Measurements from ENCODE around the gene NFYA.
A peak's percentile ranks its signal among the peaks of the same experiment; 100 is the strongest.

NFYA gene

GRCh38 chr6:41073203-41073967, 611 bp downstream of the NFYA start:
- WGBS (ENCODE audit: insufficient coverage, insufficient read length): no CpG with 5 or more reads among the region's 74 CpGs
- Histone ChIP-seq H3K27ac (ENCODE audit: low read length) (no peak overlapping the region), H3K4me1 (ENCODE audit: control insufficient read depth, insufficient read depth, low read length) (no peaks in the 10 kb centered on the region), H3K27me3 (ENCODE audit: control insufficient read depth, insufficient read depth, low read length) (no peaks in the 10 kb centered on the region), H3K36me3 (ENCODE audit: control insufficient read depth, insufficient read depth, low read length) (no peaks in the 10 kb centered on the region), H3K9me3 (ENCODE audit: control insufficient read depth, insufficient read depth, low read length) (no peaks in the 10 kb centered on the region), H3K4me3 (ENCODE audit: low read length) (peak overlapping the region; percentile 53)
- peak; percentile 47 for DNase-seq (ENCODE audit: low read depth, low spot score)

- WGBS (ENCODE audit: insufficient coverage, insufficient read length): no CpG with 5 or more reads among the region's 11 CpGs
- no peak overlapping the region for H3K27ac ChIP-seq (ENCODE audit: low read length)
- peak overlapping the region; percentile 53; the same call in 1 of the 2 replicates for H3K4me3 ChIP-seq (ENCODE audit: low read length)
- no peaks in the 10 kb centered on the region for H3K27me3 ChIP-seq (ENCODE audit: control insufficient read depth, insufficient read depth, low read length)
- no peaks in the 10 kb centered on the region for H3K4me1 ChIP-seq (ENCODE audit: control insufficient read depth, insufficient read depth, low read length)
- no peak for DNase-seq (ENCODE audit: low read depth, low spot score)
- peaks cover 3% of the 10 kb centered on the region; the same call in 1 of the 2 replicates for H3K36me3 ChIP-seq (ENCODE audit: control insufficient read depth, insufficient read depth, low read length)
- H3K9me3 ChIP-seq (ENCODE audit: control insufficient read depth, insufficient read depth, low read length): no peaks in the 10 kb centered on the region
These were observed 1.4 kb downstream of the NFYA start for GRCh38 chr6:41073968-41074691.

GRCh38 chr6:41074692-41075436, 2.1 kb downstream of the NFYA start:
- WGBS (ENCODE audit: insufficient coverage, insufficient read length): no CpG with 5 or more reads among the region's 11 CpGs
- no peaks in the 10 kb centered on the region for H3K27me3 ChIP-seq (ENCODE audit: control insufficient read depth, insufficient read depth, low read length)
- peaks cover 5% of the 10 kb centered on the region; the same call in 1 of the 2 replicates for H3K36me3 ChIP-seq (ENCODE audit: control insufficient read depth, insufficient read depth, low read length)
- H3K27ac ChIP-seq (ENCODE audit: low read length): no peak overlapping the region
- no peak overlapping the region for H3K4me3 ChIP-seq (ENCODE audit: low read length)
- H3K9me3 ChIP-seq (ENCODE audit: control insufficient read depth, insufficient read depth, low read length): no peaks in the 10 kb centered on the region
- no peaks in the 10 kb centered on the region for H3K4me1 ChIP-seq (ENCODE audit: control insufficient read depth, insufficient read depth, low read length)
- no peak for DNase-seq (ENCODE audit: low read depth, low spot score)

DNA sequence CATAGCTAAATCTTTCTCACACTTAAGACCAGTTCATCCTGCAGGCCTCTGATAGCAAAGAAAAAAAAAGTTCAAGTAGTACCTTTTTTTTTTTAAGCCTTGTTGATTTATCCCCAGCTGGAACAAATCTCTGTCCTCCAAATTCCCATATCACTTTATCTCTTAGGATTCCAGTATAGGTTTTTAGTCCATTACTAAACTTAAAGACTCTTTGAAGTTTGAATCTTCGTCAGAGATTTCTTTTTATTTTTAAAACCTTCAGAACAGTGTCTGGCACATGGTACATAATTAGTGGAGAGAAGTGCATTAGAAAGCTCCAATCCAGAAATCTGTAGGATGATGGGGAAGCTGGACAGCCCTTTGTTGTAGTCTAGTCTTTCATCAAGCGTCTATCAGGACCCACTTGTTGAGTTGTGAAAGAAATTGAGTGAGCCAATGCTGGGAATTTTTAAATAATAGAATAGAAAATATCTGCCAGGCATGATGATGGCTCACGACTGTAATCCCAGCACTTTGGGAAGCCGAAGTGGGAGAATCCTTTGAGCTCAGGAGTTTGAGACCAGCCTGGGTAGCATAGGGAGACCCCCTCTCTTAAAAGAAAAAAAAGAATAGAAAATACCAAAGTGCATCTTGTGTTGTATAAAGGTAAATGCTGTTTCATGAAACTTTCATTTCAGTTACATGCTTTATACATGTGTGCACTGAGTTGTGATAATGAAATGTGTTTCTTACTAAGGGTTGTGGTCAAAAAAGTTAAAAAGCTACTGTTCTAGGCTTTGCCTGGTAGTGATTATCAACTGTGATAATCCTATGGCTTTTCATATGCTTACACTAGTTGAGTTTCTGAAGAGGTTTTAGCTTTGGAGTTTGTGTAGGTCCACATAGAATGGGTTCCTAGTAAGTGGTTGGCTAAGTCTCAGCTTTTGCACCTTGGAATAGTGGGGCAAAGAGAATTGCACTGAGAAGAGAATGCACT, 3.2 kb downstream of the NFYA start:
- WGBS (ENCODE audit: insufficient coverage, insufficient read length): no CpG with 5 or more reads among the region's 4 CpGs
- Histone ChIP-seq H3K4me3 (ENCODE audit: low read length) (no peak overlapping the region), H3K9me3 (ENCODE audit: control insufficient read depth, insufficient read depth, low read length) (no peaks in the 10 kb centered on the region), H3K36me3 (ENCODE audit: control insufficient read depth, insufficient read depth, low read length) (peaks cover 11% of the 10 kb centered on the region; the same call in 1 of the 2 replicates), H3K27me3 (ENCODE audit: control insufficient read depth, insufficient read depth, low read length) (no peaks in the 10 kb centered on the region), H3K4me1 (ENCODE audit: control insufficient read depth, insufficient read depth, low read length) (no peaks in the 10 kb centered on the region), H3K27ac (ENCODE audit: low read length) (no peak overlapping the region)
- DNase-seq (ENCODE audit: low read depth, low spot score): no peak

- no peak for DNase-seq (ENCODE audit: low read depth, low spot score)
- H3K36me3 ChIP-seq (ENCODE audit: control insufficient read depth, insufficient read depth, low read length): peaks cover 11% of the 10 kb centered on the region; the same call in 1 of the 2 replicates
- no peaks in the 10 kb centered on the region for H3K9me3 ChIP-seq (ENCODE audit: control insufficient read depth, insufficient read depth, low read length)
- no peaks in the 10 kb centered on the region for H3K4me1 ChIP-seq (ENCODE audit: control insufficient read depth, insufficient read depth, low read length)
- no peaks in the 10 kb centered on the region for H3K27me3 ChIP-seq (ENCODE audit: control insufficient read depth, insufficient read depth, low read length)
- H3K27ac ChIP-seq (ENCODE audit: low read length): no peak overlapping the region
- no peak overlapping the region for H3K4me3 ChIP-seq (ENCODE audit: low read length)
- WGBS (ENCODE audit: insufficient coverage, insufficient read length): no CpG with 5 or more reads among the region's 2 CpGs
These were observed 4.8 kb downstream of the NFYA start for GRCh38 chr6:41077536-41077935.

GRCh38 chr6:41078101-41078500, 5.3 kb downstream of the NFYA start:
- WGBS (ENCODE audit: insufficient coverage, insufficient read length): no CpG with 5 or more reads among the region's 3 CpGs
- DNase-seq (ENCODE audit: low read depth, low spot score): no peak
- H3K9me3 ChIP-seq (ENCODE audit: control insufficient read depth, insufficient read depth, low read length): no peaks in the 10 kb centered on the region
- H3K27me3 ChIP-seq (ENCODE audit: control insufficient read depth, insufficient read depth, low read length): no peaks in the 10 kb centered on the region
- H3K4me3 ChIP-seq (ENCODE audit: low read length): no peak overlapping the region
- H3K27ac ChIP-seq (ENCODE audit: low read length): no peak overlapping the region
- no peaks in the 10 kb centered on the region for H3K4me1 ChIP-seq (ENCODE audit: control insufficient read depth, insufficient read depth, low read length)
- peaks cover 11% of the 10 kb centered on the region; the same call in 1 of the 2 replicates for H3K36me3 ChIP-seq (ENCODE audit: control insufficient read depth, insufficient read depth, low read length)

DNA sequence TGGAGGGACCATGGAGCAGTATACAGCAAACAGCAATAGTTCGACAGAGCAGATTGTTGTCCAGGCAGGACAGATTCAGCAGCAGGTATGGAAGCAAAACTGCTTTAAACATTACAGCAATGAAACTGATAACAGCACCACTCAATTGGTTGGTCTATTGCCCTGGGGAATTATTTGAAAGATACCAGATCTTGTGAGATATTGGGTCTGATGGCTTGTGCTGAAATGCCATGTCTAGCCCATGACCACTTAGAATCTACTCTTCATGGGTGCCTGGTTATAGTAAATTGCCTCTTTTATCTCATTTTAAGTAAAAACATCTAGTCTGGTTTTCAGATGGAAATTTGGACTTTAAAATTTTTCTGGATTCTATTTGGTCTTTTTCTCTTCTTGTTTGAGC, 6.3 kb downstream of the NFYA start:
- Histone ChIP-seq H3K36me3 (ENCODE audit: control insufficient read depth, insufficient read depth, low read length) (peaks cover 12% of the 10 kb centered on the region; the same call in 1 of the 2 replicates), H3K27me3 (ENCODE audit: control insufficient read depth, insufficient read depth, low read length) (no peaks in the 10 kb centered on the region), H3K4me1 (ENCODE audit: control insufficient read depth, insufficient read depth, low read length) (no peaks in the 10 kb centered on the region), H3K4me3 (ENCODE audit: low read length) (no peak overlapping the region), H3K27ac (ENCODE audit: low read length) (no peak overlapping the region), H3K9me3 (ENCODE audit: control insufficient read depth, insufficient read depth, low read length) (no peaks in the 10 kb centered on the region)
- no CpG with 5 or more reads among the region's 1 CpG for WGBS (ENCODE audit: insufficient coverage, insufficient read length)
- no peak for DNase-seq (ENCODE audit: low read depth, low spot score)

GRCh38 chr6:41080621-41081020, 7.8 kb downstream of the NFYA start:
- Histone ChIP-seq H3K4me1 (ENCODE audit: control insufficient read depth, insufficient read depth, low read length) (no peaks in the 10 kb centered on the region), H3K36me3 (ENCODE audit: control insufficient read depth, insufficient read depth, low read length) (peaks cover 12% of the 10 kb centered on the region; the same call in 1 of the 2 replicates), H3K4me3 (ENCODE audit: low read length) (no peak overlapping the region), H3K27me3 (ENCODE audit: control insufficient read depth, insufficient read depth, low read length) (no peaks in the 10 kb centered on the region), H3K27ac (ENCODE audit: low read length) (no peak overlapping the region), H3K9me3 (ENCODE audit: control insufficient read depth, insufficient read depth, low read length) (no peaks in the 10 kb centered on the region)
- no peak for DNase-seq (ENCODE audit: low read depth, low spot score)
- no CpG with 5 or more reads among the region's 2 CpGs for WGBS (ENCODE audit: insufficient coverage, insufficient read length)

DNA sequence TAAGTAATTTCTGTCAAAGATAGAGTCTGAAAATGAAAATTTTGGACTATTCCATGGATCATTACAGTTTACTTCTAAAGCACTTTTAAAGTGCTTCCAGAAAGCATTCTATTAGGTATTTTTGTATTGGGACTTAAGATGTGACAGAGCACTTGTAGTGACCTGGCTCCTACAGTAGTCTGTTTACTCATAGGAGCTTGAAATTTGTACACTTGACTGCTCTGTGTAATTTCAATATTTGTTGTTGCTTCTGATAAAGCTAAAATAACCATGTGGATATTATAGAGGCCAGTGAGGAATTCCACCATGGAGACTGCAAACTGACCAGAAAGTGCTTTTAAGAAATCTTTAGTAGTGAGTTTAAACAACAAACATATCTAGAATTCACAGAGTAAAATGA, 10.3 kb downstream of the NFYA start:
- Histone ChIP-seq H3K27ac (ENCODE audit: low read length) (no peak overlapping the region), H3K36me3 (ENCODE audit: control insufficient read depth, insufficient read depth, low read length) (peaks cover 14% of the 10 kb centered on the region; the same call in 1 of the 2 replicates)
- DNase-seq (ENCODE audit: low read depth, low spot score): no peak

More for the DNA sequence above, 10.3 kb downstream of the NFYA start:
- Histone ChIP-seq H3K27me3 (ENCODE audit: control insufficient read depth, insufficient read depth, low read length) (no peaks in the 10 kb centered on the region), H3K4me1 (ENCODE audit: control insufficient read depth, insufficient read depth, low read length) (no peaks in the 10 kb centered on the region), H3K9me3 (ENCODE audit: control insufficient read depth, insufficient read depth, low read length) (no peaks in the 10 kb centered on the region), H3K4me3 (ENCODE audit: low read length) (no peak overlapping the region)
